Fibroblast of lung (primary cell): ENCODE results near the gene KNOP1. TPM values are rescaled to one million over a fixed set of nuclear protein-coding genes. Genes with fewer than 3 reads are reported as not detected.

Experiments used
- DNase-seq, 2 donors: peaks; one replicate each; pipeline versions ENCODE4 v3.0.0 to v3.0.0-alpha.2; 2010; ENCODE audit warnings: low read depth in 2 of 2
- H2AFZ ChIP-seq: 2 replicates; pipeline ENCODE4 v1.5.1; 2012; ENCODE audit warnings: low read length, control low read depth, inconsistent platforms
- H3K27ac ChIP-seq: 2 replicates; pipeline ENCODE4 v1.5.1; 2011; ENCODE audit warnings: low read length, control low read depth; ENCODE audit not compliant: insufficient read depth
- H3K27me3 ChIP-seq: 2 replicates; pipeline ENCODE4 v1.5.1; 2011; ENCODE audit warnings: mild to moderate bottlenecking, low read length; ENCODE audit not compliant: control insufficient read depth, insufficient read depth
- H3K36me3 ChIP-seq: 2 replicates; pipeline ENCODE4 v1.5.1; 2011; ENCODE audit warnings: low read length; ENCODE audit not compliant: control insufficient read depth, insufficient read depth
- H3K4me1 ChIP-seq: 2 replicates; pipeline ENCODE4 v1.5.1; 2011; ENCODE audit warnings: low read length; ENCODE audit not compliant: control insufficient read depth, insufficient read depth; ENCODE audit errors: extremely low read depth
- H3K4me2 ChIP-seq: 2 replicates; pipeline ENCODE4 v1.5.1; 2011; ENCODE audit warnings: low read length, control low read depth; ENCODE audit not compliant: insufficient read depth; ENCODE audit errors: extremely low read depth
- H3K4me3 ChIP-seq, 4 experiments: fragments of 200-600 bp in 1 of 4; sonication (generic) in 1 of 4; replicated peaks in 1 of 4; 2 replicates each; pipeline ENCODE4 v1.5.1; 2011 to 2016; ENCODE audit warnings: low read length in 4 of 4, low read depth in 3 of 4, mild to moderate bottlenecking in 3 of 4, control low read depth in 2 of 4, inconsistent platforms in 1 of 4, mixed read lengths in 1 of 4; ENCODE audit not compliant: insufficient read depth in 1 of 4; ENCODE audit errors: control extremely low read depth in 1 of 4
- H3K79me2 ChIP-seq: 2 replicates; pipeline ENCODE4 v1.5.1; 2012; ENCODE audit warnings: mild to moderate bottlenecking, low read length, inconsistent platforms; ENCODE audit not compliant: control insufficient read depth, insufficient read depth
- H3K9ac ChIP-seq: 2 replicates; pipeline ENCODE4 v1.5.1; 2011; ENCODE audit warnings: mild to moderate bottlenecking, low read length, control low read depth; ENCODE audit not compliant: insufficient read depth
- H3K9me3 ChIP-seq: 2 replicates; pipeline ENCODE4 v1.5.1; 2012; ENCODE audit warnings: low read depth, low read length; ENCODE audit not compliant: control insufficient read depth, insufficient read depth
- H4K20me1 ChIP-seq: 2 replicates; pipeline ENCODE4 v1.5.1; 2011; ENCODE audit warnings: low read length; ENCODE audit not compliant: control insufficient read depth, insufficient read depth; ENCODE audit errors: extremely low read depth
- CTCF ChIP-seq, 2 donors: IDR thresholded peaks in 1 of 2; conservative IDR thresholded peaks in 1 of 2; 1 replicate in 1 of 2; 2 replicates in 1 of 2; pipeline ENCODE4 v1.5.1; 2011 to 2012; ENCODE audit warnings: low read length in 2 of 2, control low read depth in 1 of 2, inconsistent platforms in 1 of 2, low read depth in 1 of 2, mild to moderate bottlenecking in 1 of 2
- EZH2 ChIP-seq: IDR thresholded peaks from 2 replicates; pipeline ENCODE4 v1.5.1; 2012; ENCODE audit warnings: low read length, control low read depth, mild to moderate bottlenecking; ENCODE audit errors: missing control alignments
- polyA plus RNA-seq, 2 donors: library from polyadenylated mRNA; depleted of rRNA in 1 of 2; stranded (reverse) in 1 of 2; unstranded in 1 of 2; fragments of >200 nt; gene quantifications; 2 replicates each; pipeline ENCODE4 v1.2.1, GENCODE V29; 2011 to 2012; ENCODE audit warnings: missing spikeins in 1 of 2
- total RNA-seq: library from RNA; depleted of rRNA; stranded (reverse); fragments of >200 nt; gene quantifications from 2 replicates; pipeline ENCODE4 v1.2.1, GENCODE V29; 2014

KNOP1 gene
- total and polyA plus RNA-seq, 2 donors (not counting 1 experiment from before 2014, with no cell fraction given) = 7.8 to 12.1 TPM

GRCh38 chr16:19654147-19654546, 63.9 kb downstream of the KNOP1 start:
- TF ChIP-seq CTCF (conservative IDR thresholded peaks at IDR 0.05 in 1 of 2, IDR thresholded peaks at IDR 0.05 in 1 of 2; ENCODE audit: low read depth in 1 of 2, low read length in 2 of 2) (no peak), EZH2 (no peak)
- H4K20me1 ChIP-seq = no peaks in the 10 kb centered on the region
- H3K27me3 ChIP-seq = no peaks in the 10 kb centered on the region
- no peak overlapping the region for H3K4me3 ChIP-seq
- no peaks in the 10 kb centered on the region for H3K79me2 ChIP-seq
- no peak overlapping the region for H3K4me2 ChIP-seq
- peaks cover 9% of the 10 kb centered on the region for H3K36me3 ChIP-seq
- no peak overlapping the region for H2AFZ ChIP-seq
- H3K9me3 ChIP-seq = no peaks in the 10 kb centered on the region
- no peak overlapping the region for H3K9ac ChIP-seq
- DNase-seq = no peak
- no peaks in the 10 kb centered on the region for H3K4me1 ChIP-seq
- no peak overlapping the region for H3K27ac ChIP-seq

Other genes with a start within 250 kb of the KNOP1 start
- 52.1 and 74.3 TPM in 2 replicates for gene GDE1, start 196.1 kb downstream of the KNOP1 start, total RNA-seq
- 68.8 and 91.3 TPM in 2 replicates for gene GDE1, start 196.1 kb downstream of the KNOP1 start, polyA plus RNA-seq
- 14.0 and 14.1 TPM in 2 replicates for gene CCP110, start 194.3 kb downstream of the KNOP1 start, total RNA-seq
- 8.8 and 9.4 TPM in 2 replicates for gene CCP110, start 194.3 kb downstream of the KNOP1 start, polyA plus RNA-seq
- gene VPS35L, start 162.5 kb downstream of the KNOP1 start, total RNA-seq = 28.5 and 46.7 TPM in 2 replicates
- 54.7 and 72.2 TPM in 2 replicates for gene VPS35L, start 162.5 kb downstream of the KNOP1 start, polyA plus RNA-seq
- 4.6 and 6.4 TPM in 2 replicates for gene IQCK, start within 50 bp of the KNOP1 start, total RNA-seq
- gene IQCK, start within 50 bp of the KNOP1 start, polyA plus RNA-seq = 8.9 and 9.9 TPM in 2 replicates
- gene GPRC5B, start 166.6 kb upstream of the KNOP1 start, total RNA-seq = 4.5 and 6.4 TPM in 2 replicates
- 4.3 and 12.3 TPM in 2 replicates for gene GPRC5B, start 166.6 kb upstream of the KNOP1 start, polyA plus RNA-seq